Spinal cord (tissue), 10 donors: ENCODE measurements around the gene SHOX. TPM values are rescaled to one million over a fixed set of nuclear protein-coding genes. Genes with fewer than 3 reads are reported as not detected.
"Not testable (repeated sequence)": the region's sequence is repeated elsewhere in the genome, so short reads cannot be mapped to it uniquely, and the experiment has no call there.

ENCODE experiments used
- DNase-seq, 6 donors: peaks; one replicate each; pipeline versions ENCODE4 v3.0.0 to v3.0.0-alpha.2; 2013 to 2015; ENCODE audit warnings: low spot score in 6 of 6, low read depth in 4 of 6
- H3K27ac ChIP-seq: one replicate; pipeline ENCODE4 v1.5.1; 2013; ENCODE audit warnings: low read depth, low read length, control low read depth
- H3K27me3 ChIP-seq: one replicate; pipeline ENCODE4 v1.6.1; 2013; ENCODE audit warnings: low read length; ENCODE audit not compliant: control insufficient read depth, insufficient read depth
- H3K36me3 ChIP-seq: one replicate; pipeline ENCODE4 v1.6.1; 2013; ENCODE audit warnings: low read length; ENCODE audit not compliant: control insufficient read depth, insufficient read depth
- H3K4me1 ChIP-seq: one replicate; pipeline ENCODE4 v1.6.1; 2013; ENCODE audit warnings: low read length; ENCODE audit not compliant: control insufficient read depth, insufficient read depth
- H3K4me3 ChIP-seq: one replicate; pipeline ENCODE4 v1.5.1; 2013; ENCODE audit warnings: low read depth, low read length, control low read depth
- H3K9me3 ChIP-seq: one replicate; pipeline ENCODE4 v1.6.1; 2013; ENCODE audit warnings: low read length; ENCODE audit not compliant: control insufficient read depth, insufficient read depth
- WGBS: methylation state at CpG from one replicate; pipeline ENCODE4 v1.1.5; 2013; ENCODE audit warnings: missing lambda C conversion rate; ENCODE audit not compliant: insufficient coverage; 5-methylcytosine and 5-hydroxymethylcytosine counted together
- polyA plus RNA-seq, 2 donors: library from polyadenylated mRNA; unstranded; fragments of 120-200 nt; gene quantifications; one replicate each; pipeline ENCODE4 v1.2.1, GENCODE V29; 2013; ENCODE audit not compliant: insufficient read length in 2 of 2
- total RNA-seq, 2 donors: library from RNA; depleted of rRNA in 1 of 2; stranded (reverse); fragments of 120-200 nt in 1 of 2; fragments of >200 nt in 1 of 2; gene quantifications; one replicate each; pipeline versions ENCODE4 v1.2.3 to v1.2.4, GENCODE V29; 2013 to 2014
- donor health status: healthy.

The SHOX gene
- total and polyA plus RNA-seq, 4 donors: 0.06 to 0.63 (median 0.39) TPM

DNA sequence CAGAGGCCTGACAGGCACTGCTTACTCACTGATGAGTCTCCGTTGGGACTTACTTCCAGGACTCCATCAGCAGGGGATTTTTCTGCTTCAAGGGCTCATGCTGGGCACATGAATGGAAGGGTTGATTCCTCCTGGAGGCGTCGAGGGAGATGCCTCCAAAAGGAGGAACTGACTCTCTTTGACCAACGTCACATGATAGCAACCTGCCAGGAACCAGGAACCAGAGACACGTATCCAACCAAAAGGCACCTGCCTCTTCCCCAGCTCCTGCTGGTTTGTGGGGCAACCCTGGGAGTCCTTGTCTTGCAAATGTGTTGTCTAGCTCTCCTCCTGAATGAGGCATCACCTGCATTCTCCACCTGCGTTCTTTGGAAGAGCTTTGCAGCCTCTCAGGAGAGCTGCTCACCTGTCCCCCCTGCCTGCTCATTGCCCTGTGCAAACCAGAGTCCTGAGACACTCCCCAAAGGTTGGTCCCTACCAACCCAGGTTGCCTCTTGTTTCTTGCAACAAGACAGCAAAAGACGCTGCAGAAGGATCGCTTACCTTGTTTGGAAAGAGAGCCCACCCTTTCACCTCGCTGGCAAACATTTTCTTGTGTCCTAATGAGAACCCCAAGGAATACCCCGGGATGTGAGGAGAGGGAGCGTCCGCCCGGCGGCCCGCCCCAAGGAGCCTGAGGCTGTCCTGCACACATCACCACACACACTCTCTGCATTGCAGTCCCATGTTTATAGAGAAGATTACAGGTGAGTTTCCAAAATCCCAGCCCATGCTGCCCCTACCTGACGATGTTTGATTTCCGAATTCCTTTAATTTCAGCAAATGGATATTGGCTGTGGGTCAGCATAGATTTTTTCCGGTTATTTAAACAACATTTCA is 30.5 kb upstream of the SHOX start:
- H3K9me3 ChIP-seq: no peaks in the 10 kb centered on the region
- H3K36me3 ChIP-seq: no peaks in the 10 kb centered on the region
- DNase-seq: no peak
- H3K27me3 ChIP-seq: peaks cover 9% of the 10 kb centered on the region
- WGBS: 48% methylated on average over 11 of the region's 18 CpGs
- no peak overlapping the region for H3K4me3 ChIP-seq
- H3K4me1 ChIP-seq: no peaks in the 10 kb centered on the region
- H3K27ac ChIP-seq: no peak overlapping the region

DNA sequence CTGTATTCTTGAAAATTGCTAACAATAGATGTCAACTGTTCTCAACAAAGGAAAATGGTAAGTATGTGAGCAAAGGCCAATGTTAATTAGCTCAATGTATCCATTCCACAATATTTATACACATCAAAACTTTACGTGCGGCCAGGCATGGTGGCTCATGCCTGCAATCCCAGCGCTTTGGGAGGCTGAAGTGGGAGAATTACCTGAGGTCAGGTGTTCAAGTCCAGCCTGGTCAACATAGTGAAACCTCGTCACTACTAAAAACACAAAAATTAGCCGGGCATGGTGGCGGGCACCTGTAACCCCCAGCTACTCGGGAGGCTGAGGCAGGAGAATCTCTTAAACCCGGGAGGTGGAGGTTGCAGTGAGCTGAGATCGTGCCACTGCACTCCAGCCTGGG is 27.6 kb upstream of the SHOX start:
- not testable (repeated sequence) for H3K4me3 ChIP-seq, H3K36me3 ChIP-seq, H3K4me1 ChIP-seq, H3K9me3 ChIP-seq, H3K27me3 ChIP-seq, H3K27ac ChIP-seq, DNase-seq
- no CpG with 5 or more reads among the region's 9 CpGs for WGBS

DNA sequence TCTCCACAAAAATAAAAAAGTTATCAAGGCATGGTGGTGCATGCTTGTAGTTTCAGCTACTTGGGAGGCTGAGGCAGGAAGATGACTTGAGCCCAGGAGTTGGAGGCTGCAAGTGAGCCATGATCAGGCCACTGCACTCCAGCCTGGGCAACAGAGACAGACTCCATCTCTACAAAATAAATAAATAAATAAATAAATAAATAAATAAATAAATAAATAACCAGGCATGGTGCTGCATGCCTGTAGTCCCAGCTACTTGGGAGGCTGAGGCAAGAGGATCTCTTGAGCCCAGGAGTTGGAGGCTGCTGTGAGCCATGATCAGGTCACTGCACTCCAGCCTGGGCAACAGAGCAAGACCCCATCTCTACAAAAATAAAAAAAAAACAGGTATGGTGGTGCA is 26.0 kb upstream of the SHOX start:
- H3K4me3 ChIP-seq, H3K27me3 ChIP-seq, H3K9me3 ChIP-seq, H3K36me3 ChIP-seq, H3K27ac ChIP-seq, DNase-seq, H3K4me1 ChIP-seq: not testable (repeated sequence)

DNA sequence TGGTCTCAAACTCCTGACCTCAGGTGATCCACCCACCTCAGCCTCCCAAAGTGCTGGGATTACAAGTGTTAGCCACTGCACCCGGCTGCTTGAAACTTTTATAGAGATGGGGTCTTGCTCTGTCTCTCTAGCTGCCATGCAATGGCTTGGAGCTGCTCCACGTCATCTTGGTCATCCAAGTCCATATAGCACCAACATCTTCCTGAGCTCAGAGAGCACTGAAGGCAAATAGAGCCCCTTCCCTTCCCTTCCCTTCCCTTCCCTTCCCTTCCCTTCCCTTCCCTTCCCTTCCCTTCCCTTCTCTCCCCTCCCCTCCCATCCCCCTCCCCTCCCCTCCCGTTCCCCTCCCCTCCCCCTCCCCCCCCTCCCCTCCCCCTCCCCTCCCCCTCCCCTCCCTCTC is 22.5 kb upstream of the SHOX start:
- not testable (repeated sequence) for H3K4me1 ChIP-seq, H3K36me3 ChIP-seq, H3K9me3 ChIP-seq, H3K27ac ChIP-seq, DNase-seq, H3K27me3 ChIP-seq, H3K4me3 ChIP-seq
- WGBS: no CpG with 5 or more reads among the region's 3 CpGs

DNA sequence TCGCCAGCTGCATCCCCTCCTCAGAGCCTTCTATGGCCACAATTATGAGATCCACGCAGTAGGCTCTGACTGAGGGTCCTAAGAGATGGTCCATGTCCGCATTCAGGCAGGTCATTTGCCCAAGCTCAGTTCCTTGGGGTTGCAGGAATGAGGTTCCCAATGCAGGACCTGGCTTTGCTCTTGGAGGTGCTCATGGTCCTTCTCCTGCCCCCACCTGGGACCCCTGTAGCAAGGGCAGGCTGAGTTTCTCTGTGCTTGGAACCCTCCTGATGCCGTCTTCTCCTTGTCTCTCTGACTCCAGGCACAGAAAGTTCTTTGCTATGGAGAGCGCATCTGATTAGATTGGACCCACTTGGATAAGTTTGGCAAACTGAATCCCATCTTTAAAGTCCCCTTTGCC is 16.5 kb upstream of the SHOX start:
- Histone ChIP-seq H3K27me3 (peaks cover 19% of the 10 kb centered on the region), H3K9me3 (no peaks in the 10 kb centered on the region), H3K36me3 (no peaks in the 10 kb centered on the region), H3K4me3 (no peak overlapping the region), H3K27ac (no peak overlapping the region), H3K4me1 (no peaks in the 10 kb centered on the region)
- no peak for DNase-seq
- 91% methylated on average over 5 of the region's 5 CpGs for WGBS

DNA sequence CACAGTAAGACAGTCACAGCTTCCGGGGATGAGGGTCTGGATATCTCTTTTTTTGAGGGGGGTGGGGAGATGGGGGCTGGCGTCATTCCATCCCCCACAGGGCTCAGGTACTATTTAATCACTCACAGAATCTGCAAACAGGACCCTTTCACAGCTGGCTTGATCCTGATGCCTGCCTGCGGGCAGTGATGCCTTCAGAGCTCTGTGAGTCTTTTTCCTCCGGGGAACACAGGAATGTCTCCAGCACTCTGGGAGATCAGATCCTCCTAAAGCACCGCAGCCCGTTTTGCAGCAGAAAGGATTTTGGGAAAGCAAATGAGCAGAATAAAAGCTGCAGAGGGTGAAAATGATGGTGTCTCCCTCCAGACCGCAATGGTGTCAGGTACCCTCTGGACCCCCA is 13.2 kb upstream of the SHOX start:
- no peak for DNase-seq
- no peak overlapping the region for H3K27ac ChIP-seq
- no peaks in the 10 kb centered on the region for H3K36me3 ChIP-seq
- H3K9me3 ChIP-seq: no peaks in the 10 kb centered on the region
- H3K4me3 ChIP-seq: no peak overlapping the region
- H3K4me1 ChIP-seq: no peaks in the 10 kb centered on the region
- peaks cover 46% of the 10 kb centered on the region for H3K27me3 ChIP-seq
- 26% methylated on average over 3 of the region's 7 CpGs for WGBS

DNA sequence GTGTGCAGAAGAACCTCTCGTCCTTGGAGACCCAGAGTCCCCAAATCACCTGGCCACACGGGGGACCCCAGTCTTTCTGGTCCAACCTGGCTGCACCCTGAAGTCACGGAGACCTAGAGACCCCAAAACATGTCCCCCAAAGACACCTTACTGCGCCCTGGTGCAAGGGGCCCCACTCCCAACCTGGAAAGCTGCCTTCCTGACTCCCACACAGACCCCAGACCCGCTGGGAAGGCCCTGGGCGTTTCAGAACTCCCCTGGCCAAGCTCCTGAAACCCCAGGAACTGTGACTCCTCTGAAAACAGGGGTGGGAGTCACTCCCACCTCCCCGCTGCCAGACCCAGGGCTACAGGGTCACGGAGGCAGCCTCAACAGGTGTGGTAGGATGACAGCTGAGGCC is 12.7 kb upstream of the SHOX start:
- no peaks in the 10 kb centered on the region for H3K36me3 ChIP-seq
- H3K9me3 ChIP-seq: no peaks in the 10 kb centered on the region
- H3K4me1 ChIP-seq: no peaks in the 10 kb centered on the region
- H3K27ac ChIP-seq: no peak overlapping the region
- H3K4me3 ChIP-seq: no peak overlapping the region
- H3K27me3 ChIP-seq: peaks cover 50% of the 10 kb centered on the region
- DNase-seq: no peak
- 67% methylated on average over 8 of the region's 8 CpGs for WGBS

DNA sequence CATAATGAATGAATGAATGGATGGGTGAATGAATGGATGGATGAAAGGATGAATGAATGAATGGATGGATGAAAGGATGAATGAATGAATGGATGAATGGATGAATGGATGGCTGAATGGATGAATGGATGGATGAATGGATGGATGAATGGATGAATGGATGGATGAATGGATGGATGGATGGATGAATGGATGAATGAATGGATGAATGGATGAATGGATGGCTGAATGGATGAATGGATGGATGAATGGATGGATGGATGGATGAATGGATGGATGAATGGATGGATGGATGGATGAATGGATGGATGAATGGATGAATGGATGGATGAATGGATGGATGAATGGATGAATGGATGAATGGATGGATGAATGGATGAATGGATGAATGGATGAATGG is 12.3 kb upstream of the SHOX start:
- not testable (repeated sequence) for H3K9me3 ChIP-seq, H3K4me1 ChIP-seq, H3K4me3 ChIP-seq, DNase-seq, H3K27ac ChIP-seq, H3K36me3 ChIP-seq
- peaks cover 54% of the 10 kb centered on the region for H3K27me3 ChIP-seq

DNA sequence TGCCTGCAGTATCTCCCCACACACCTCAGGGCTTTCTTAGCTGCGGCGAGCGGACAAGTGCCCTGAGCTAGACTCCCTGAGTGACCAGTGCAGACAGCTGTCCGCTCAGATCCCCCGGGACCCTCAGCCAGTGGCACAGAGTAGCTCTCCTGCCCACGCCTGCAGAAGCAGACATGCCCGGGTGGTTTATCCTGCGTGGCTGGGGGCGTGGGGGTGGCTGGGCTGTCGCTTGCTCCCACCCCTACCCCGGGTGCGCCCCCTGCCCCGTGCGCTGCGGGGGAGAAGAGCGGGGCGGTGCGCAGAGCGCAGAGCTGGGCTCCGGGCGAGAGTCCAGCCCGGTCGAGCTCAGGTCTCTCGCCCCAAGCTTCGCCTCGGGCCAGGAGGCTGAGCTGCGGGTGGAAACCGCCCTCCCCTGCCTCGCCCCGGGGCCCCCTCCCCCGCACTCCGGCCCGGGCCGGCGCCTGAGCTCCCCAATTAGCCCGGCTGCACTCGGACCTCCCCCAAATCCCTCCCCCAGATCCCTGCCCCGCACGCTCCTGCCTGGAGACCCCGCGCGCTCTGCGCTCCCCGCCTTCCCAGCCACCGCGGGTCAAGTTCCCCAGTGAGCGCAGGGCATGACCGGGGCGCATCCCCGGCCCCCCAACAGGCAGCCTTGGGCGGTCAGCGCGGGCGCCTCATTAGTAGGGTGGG is 11.7 kb upstream of the SHOX start:
- Histone ChIP-seq H3K4me3 (no peak overlapping the region), H3K9me3 (no peaks in the 10 kb centered on the region), H3K27me3 (peaks cover 60% of the 10 kb centered on the region), H3K36me3 (no peaks in the 10 kb centered on the region), H3K27ac (no peak overlapping the region), H3K4me1 (peaks cover 5% of the 10 kb centered on the region)
- no peak for DNase-seq
- WGBS: 5% methylated on average over 45 of the region's 54 CpGs

DNA sequence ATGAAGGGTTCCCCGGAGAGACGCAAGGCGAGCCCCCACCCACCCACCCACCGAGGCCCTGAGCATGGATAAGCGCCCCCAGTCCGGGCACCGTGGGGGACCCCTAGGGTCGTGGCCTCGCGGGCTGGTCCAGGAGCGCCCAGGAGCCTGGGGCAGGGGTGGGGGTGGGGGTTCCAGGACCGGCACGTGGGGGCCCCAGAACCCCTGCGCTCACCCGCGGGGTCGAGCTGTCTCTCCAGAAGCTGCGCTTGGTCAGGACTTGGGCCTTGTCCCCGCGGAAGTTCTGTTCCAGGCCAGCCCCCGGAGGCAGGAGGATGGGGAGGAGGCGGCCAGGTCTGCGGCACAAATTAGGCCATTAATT is 11.2 kb upstream of the SHOX start:
- Histone ChIP-seq H3K4me3 (no peak overlapping the region), H3K9me3 (no peaks in the 10 kb centered on the region), H3K27ac (no peak overlapping the region), H3K36me3 (no peaks in the 10 kb centered on the region), H3K4me1 (peaks cover 11% of the 10 kb centered on the region), H3K27me3 (peaks cover 66% of the 10 kb centered on the region)
- DNase-seq: no peak
- under 1% methylated on average over 16 of the region's 23 CpGs for WGBS
